Hematopoietic multipotent progenitor cell treated with erythropoietin and hydrocortisone succinate and interleukin-3 and kit ligand, for 4 days (in vitro differentiated cells): ENCODE results near the gene MTCH2.
"Not testable (repeated sequence)": the region's sequence is repeated elsewhere in the genome, so short reads cannot be mapped to it uniquely, and the experiment has no call there.

Experiments
- DNase-seq: peaks from one replicate; pipeline ENCODE4 v3.0.0-alpha.2; 2015

Gene MTCH2

DNA sequence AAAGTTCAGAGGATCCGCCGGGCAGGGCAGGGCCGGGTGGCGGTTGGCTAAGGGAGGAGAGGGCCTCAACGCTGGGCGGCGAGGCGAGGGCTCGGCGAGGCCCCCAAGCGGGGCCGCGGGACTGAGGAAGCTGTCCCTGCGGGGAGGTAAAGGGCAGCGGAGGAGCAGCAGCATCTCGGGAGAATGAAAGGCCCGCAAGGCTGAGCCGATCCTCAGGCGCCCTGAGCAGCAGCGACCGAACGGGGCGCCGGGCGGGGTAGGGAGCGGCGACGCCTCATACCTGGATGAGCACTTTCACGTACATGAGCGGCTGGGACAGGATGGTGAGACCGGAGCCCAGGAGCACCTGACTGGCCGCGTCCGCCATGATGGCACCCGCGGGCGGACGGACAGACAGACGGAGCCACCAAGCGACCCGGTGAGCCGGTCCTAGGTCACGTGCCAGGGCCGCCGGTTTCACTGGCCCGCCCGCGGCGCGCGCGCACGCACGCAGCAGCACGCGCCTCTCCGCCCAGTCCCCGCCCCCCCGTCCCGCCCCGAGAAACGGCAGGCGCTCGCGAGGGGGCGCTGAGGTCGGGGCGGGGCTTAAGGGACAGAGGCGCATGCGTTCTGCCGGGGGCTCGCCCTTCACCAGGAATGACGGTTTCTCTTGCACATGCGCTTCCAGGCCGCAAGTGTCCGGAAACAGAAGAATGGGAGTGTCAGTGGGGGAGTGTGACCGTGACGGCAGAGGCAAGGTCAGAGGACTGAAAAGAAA, at the start of gene MTCH2:
TSS of gene MTCH2 (minus strand) at position 461 of the 757 bp plus-strand sequence. CDS start at position 367, 94 bp downstream.
- DNase-seq = peak; percentile 99

DNA sequence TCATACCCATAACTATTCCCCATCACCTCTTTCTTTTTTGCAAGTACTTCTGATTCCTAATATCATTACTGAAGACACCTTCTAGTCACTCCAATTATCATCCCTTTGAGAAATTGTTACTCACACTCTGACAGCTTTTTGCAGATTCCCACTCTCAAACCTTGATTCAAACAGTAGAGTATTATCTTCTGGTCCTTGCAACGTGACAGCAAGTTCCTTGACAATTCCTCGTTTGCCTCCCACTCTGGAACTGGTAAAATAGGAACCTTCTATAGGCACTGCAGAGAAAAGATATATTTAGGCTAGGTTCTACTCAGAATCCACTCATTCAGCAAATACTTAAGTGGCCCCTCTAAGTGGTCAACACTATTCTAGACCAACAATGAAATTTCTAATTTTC, 49.6 kb upstream of the MTCH2 start:
- DNase-seq = no peak

DNA sequence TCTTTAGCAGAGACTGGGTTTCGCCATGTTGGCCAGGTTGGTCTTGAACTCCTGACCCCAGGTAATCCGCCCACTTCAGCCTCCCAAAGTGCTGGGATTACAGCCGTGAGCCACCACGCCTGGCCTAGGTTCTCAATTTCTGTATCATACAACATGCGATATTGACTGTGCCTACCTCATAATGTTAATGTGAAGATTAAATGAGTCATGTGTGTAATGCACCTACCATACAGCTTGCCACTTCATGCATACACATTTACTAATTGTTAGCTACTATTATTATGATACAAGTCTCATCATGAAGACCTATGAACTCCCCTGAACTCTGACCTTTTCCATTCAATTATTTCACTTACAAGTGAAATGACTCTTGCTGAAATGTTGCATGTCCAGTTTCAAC, 47.1 kb upstream of the MTCH2 start:
- DNase-seq = no peak

DNA sequence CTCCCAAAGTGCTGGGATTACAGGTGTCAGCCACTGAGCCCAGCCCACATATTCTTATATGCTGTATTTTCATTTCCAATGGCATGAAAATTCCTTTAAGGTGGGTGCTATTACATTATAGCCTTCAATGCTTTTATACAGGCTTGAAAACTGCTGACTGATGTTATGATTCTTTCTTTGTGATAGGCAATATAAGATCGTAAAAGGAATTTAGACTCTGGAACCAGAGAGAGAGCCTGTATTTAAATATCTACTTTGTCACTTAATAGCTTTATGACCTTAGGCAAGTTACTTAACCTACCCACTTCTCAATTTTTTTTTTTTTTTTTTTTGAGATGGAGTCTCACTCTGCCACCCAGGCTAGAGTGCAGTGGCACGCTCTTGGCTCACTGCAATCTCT, 46.6 kb upstream of the MTCH2 start:
- no peak for DNase-seq

DNA sequence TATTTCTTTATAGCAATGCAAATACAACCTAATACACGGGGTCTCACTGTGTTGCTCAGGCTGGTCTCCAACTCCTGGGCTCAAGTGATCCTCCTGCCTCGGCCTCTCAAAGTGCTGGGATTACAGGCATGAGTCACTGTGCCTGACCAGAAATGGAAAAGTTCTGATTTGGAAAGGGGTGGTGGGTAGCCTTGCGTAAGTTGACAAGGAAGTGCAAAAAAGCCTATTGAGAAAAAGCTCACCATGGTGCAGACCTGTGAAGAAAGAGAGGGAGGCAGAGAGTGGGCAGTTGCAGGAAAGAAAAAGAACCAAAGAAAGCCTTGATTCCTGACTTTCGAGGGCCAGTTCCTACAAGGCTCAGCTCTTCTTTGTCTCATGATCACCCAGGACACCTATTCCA, 45.8 kb upstream of the MTCH2 start:
- DNase-seq = no peak

DNA sequence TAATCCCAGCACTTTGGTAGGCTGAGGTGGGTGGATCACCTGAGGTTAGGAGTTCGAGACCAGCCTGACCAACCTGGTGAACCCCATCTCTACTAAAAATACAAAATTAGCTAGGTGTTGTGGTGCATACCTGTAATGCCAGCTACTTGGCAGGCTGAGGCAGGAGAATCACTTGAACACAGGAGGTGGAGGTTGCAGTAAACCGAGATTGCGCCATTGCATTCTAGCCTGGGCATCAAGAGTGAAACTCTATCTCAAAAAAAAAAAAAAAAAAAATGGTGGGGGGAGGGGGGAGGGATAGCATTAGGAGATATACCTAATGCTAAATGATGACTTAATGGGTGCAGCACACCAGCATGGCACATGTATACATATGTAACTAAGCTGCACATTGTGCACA, 44.3 kb upstream of the MTCH2 start:
- not testable (repeated sequence) for DNase-seq

DNA sequence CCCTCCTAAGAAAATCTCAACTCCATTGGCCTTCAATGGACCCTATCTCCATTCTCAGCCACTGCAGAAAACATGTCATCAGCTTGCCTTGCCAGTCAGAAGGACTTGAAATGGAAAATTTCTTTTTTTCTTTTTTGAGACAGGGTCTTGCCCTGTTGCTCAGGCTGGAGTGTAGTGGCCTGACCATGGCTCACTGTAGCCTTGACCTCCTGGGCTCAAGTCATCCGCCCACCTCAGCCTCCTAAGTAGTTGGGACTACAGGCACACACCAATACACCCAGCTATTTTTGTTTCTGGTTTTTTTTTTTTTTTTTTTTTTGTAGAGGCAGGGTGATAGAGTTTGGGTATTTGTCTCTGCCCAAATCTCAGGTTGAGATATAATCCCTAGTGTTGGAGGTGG, 43.8 kb upstream of the MTCH2 start:
- DNase-seq = no peak

DNA sequence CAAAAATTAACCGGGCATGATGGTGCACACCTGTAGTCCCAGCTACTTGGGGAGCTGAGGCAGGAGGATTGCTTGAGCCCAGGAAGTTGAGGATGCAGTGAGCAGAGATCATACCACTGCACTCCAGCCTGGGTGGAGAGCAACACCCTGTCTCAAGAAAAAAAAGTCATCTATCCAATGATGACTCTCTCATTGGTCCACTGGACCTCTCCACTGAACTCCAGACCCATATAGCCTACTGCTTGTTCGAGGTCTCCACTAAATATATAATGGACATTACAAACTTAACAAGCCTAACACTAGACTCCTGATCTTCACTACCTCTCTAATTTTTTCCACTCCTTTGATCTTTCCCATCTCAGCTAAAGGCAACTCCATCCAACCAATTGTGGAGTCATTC, 33.5 kb upstream of the MTCH2 start:
- no peak for DNase-seq

DNA sequence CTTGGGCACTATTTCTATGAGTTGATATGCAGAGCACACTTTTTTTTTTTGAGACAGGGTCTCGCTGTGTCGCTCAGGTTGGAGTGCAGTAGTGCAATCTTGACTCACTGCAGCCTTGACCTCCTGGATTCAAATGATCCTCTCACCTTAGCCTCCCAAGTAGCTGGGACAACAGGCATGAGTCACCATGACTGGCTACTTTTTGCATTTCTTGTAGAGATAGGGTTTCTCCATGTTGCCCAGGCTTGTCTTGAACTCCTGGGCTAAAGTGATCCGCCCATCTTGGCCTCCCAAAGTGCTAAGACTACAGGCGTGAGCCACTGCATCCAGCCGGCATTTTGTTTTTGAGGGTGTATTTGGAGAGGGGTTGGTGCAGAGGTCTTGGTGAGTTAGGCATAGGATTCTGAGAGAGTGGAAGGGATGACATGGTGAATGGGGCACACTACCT, 29.9 kb upstream of the MTCH2 start:
- peak; percentile 10 for DNase-seq

DNA sequence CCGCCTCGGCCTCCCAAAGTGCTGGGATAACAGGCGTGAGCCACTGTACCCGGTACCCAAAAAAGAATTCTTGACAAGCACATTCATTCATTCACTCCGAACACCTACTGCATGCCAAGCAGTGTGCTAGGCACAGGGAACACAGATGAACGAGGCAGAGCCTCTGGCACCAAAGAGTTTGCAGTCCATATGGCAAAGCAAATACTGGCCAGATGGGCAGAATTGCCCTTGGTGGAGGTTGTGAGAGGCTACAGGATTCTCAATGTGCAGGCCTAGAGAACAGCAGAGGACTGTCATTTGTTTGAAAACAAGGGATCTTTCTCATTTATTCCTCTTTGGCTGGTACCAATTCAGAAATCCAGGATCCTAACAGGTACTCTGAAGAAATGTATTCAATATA, 27.5 kb upstream of the MTCH2 start:
- no peak for DNase-seq

DNA sequence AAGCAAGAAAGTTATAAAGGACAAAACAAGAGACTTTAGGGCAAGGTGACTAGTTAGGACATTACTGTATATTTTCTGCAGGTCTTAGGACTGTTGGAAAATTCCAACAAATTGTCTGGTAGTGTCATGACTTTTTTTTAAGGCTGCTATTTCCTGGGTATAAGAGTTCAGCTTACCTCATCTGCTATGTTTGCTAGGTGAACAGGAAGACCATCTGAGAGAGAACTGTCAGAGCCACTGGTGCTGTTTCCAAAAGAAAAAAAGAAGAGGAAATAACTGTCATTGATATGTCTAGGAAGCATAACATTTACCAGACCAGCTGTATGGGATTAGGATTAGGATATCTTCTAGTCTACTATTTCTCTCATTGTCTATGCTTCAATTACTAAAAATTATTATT, 26.3 kb upstream of the MTCH2 start:
- no peak for DNase-seq

DNA sequence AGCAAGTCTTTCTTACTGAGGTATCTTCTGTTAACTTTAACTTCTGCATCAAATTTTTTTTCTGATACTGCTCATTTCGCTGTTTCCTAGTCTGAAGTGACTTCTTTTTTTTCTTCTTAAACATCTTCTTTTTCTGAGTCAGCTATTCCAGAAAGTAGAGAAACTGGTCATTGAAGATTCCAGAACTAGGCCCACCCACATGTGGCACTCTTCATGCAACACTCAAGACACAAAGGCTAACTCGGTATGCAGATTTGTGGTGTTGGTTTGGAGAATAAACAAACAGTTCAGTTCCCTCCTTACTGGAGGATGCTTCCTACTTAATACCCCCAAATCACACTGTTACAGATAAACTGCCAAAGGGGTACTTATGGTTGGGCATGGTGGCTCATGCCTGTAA, 25.2 kb upstream of the MTCH2 start:
- DNase-seq = no peak

DNA sequence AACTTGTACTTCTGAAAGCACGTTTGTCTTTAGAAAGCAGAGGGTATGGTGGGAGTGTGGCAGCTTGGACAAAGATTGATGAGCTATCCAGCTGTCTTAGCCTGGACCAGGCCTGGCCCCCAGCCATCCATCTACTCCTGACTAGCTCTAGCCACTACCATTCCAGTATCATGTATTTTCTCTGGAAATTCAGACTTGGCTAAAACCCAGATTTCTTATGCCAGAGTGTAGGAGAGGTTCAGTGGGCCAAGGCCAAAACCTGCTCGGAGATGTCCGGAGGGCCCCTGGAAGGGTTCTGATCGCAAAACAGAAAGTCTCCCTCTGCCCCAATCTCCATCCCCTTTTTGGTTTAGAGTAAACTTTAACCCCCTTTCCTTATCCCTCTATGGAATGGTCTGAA, 24.8 kb upstream of the MTCH2 start:
- no peak for DNase-seq

DNA sequence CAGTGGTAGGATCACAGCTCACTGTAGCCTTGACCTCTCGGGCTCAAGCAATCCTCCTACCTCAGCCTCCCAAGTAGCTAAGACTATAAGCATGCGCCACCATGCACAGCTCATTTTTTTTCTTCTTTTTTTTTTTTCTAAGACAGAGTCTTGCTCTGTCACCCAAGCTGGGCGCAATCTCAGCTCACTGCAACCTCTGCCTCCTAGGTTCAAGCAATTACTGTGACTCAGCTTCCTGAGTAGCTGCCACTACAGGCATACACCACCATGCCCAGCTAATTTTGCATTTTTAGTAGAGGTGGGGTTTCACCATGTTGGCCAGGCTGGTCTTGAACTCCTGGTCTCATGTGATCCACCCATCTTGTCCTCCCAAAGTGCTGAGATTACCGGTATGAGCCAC, 22.6 kb upstream of the MTCH2 start:
- not testable (repeated sequence) for DNase-seq

DNA sequence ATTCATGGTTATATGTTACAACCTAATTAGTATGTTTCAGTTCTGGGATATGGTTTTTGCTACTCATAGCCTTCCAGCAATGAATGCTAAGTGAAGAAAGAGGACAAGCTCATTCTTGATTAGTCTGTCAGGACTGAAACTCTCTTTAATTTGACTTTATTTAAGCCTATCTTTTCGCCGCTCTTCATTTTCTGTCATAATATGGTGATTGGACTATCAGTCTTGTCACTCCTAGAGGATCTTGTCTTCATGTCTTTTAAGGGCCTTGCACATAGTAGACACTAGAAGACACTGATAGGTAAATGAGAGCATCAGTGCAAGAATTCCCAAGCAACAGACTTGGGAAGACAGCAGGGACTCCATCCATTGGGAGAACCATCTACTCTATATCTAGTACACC, 18.9 kb upstream of the MTCH2 start:
- no peak for DNase-seq

DNA sequence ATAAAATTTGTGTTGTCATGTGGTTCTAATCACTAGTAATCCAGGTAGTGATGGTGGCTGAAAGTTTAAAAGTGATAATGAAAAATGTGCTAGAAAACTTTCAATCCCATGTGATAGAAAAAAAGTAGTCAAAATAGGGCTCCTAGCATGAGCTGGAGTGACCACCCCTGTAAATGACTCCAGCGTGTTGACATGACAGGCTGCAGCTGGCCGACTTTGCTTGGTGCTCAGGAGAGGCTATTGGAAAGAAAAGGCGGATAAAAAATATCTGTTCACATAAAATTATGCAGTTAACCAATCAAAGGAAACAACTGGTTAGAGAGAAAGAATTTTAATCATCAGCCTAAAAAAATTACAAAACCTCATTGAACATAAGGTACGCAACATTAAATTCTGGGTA, 16.9 kb upstream of the MTCH2 start:
- DNase-seq = no peak

DNA sequence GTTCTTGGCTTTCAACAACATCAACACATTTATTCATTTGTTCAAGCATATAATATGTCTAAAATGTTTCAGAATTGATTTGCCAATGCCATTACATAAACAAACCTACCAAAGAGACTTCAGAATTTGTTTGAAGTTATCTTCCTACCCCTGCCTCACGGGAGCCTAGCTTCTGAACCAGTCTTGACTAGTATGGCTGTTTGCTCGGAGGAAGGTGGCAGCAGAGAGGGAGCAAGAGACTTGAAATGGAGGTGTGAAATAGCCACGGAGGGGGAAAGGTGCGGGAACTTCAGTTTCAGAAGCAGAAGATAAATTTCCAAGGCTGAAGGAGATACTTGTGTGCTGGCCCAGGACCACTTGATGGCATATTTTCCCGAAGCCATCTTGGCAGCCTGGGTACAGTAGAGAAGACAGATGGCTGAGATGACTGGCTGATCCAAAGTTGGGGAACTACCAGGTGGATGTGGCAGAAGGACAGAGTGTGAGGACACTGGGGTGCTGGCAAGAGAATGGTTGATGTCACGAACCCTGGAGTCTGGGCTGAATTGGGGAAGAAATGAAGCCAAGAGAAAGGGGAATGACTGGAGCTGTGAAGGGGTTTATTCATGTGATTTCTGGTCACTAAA, 14.0 kb upstream of the MTCH2 start:
- DNase-seq = no peak

DNA sequence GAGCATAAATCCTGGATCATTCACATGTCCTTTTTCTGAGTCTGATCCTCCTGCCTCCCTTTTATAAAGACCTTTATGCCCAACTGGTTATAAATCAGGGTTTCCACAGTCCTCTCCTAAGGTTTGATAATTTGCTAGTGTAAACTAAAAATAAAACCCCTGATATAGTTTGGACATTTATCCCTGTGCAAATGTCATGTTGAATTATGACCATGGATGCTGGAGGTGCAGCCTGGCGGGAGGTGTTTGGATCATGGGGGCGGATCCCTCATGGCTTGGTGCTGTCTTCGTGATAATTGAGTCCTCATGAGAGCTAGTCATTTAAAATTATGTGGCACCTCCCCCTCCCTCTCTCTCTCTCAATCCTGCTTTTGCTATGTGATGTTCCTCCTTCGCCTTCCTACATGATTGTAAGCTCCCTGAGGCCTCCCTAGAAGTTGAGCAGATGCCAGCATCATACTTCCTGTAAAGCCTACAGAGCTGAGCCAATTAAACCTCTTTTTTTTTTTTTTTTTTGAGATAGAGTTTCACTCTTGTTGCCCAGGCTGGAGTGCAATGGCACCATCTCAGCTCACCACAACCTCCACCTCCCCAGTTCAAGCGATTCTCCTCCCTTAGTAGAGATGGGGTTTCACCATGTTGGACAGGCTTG, 9.6 kb upstream of the MTCH2 start:
- DNase-seq = no peak

DNA sequence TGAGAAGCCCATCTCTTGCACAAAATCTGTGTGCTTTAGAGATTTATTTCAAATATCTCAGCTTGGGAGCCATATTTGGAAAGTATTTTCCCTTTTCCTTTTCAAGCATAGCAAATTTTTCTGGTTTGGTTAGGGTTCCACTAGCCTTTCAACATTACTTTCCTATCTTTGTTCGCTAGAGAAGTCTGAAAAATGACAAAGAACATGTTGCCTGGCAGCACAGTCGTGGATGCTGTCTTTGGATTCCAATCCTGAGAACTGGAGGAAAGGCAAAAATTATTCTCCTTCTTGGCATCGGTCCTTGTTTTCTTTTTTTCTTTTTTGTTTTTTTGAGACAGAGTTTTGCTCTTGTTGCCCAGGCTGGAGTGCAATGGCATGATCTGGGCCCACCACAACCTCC, 6.9 kb upstream of the MTCH2 start:
- no peak for DNase-seq

DNA sequence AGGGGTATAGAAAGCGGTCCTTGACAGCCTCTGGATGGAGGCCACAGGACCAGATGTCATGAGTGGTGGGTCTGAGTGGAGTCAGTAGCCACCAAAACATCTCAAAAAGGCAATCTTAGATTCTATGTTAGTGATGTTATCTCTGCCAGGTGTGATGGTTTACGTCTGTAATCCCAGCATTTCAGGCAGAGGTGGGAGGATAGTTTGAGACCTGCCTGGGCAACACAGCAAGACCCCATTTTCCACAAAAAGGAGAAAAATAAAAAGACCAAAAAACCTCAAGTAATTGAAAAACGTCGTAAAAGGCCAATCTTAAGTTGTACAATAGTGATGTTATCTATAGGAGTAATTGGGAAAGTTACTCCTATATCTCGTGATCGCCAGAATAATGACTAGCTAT, 3.7 kb upstream of the MTCH2 start:
- no peak for DNase-seq

DNA sequence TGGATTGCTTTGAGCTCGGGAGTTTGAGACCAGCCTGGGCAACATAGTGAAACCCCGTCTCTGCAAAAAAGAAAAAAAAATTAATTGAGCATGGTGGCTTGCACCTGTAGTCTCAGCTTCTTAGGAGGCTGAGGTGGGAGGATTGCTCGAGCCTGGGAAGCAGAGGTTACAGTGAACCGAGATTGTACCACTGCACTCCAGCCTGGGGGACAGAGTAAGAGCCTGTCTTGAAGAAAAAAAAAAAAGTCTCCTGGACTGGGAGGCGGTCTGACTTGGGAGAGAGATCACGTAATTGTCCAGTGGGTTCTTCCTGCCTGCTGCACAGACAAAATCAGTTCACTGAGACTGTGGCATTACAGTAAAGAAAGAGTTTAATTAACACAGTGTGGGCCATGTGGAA, 3.1 kb upstream of the MTCH2 start:
- DNase-seq = no peak

DNA sequence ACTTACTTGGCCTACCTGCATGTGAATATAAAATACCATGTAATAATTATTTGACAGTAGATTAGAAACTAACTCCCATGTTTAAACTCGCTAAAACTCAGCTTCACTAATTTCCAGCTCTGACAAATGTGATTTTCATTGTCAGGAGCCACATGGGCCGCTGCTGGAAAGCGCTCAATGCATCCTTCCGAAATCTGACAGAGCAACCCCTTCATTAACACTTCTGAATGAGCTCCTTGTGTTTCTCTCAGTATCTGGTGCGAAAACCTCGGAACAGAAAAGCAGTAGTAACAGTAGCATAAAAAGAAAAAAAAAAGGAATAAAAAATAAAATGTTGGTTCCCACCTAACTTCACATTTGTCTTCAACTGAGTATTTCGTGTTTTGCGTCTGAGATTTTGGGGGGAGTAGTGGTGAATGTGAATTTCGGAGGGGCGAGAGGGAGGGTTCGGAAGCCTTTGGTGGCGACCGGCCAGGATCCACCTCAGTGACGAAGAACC, 710 bp downstream of the MTCH2 start:
- peak; percentile 29 for DNase-seq

DNA sequence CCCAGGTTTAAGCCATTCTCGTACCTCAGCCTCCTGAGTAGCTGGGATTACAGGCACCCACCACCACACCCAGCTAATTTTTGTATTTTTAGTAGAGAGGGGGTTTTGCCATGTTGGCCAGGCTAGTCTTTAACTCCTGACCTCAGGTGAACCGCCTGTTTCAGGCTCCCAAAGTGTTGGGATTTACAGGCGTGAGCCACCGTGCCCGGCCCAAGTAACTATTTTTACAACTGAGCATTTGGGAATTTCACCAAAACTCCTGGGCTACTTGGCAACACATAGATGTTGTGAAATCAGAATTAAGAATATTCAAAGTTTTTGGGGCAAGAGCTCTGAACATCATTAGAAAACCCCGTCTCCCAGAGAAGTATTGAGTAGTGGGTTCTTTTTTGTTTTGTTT, 1.9 kb downstream of the MTCH2 start:
- DNase-seq = not testable (repeated sequence)

DNA sequence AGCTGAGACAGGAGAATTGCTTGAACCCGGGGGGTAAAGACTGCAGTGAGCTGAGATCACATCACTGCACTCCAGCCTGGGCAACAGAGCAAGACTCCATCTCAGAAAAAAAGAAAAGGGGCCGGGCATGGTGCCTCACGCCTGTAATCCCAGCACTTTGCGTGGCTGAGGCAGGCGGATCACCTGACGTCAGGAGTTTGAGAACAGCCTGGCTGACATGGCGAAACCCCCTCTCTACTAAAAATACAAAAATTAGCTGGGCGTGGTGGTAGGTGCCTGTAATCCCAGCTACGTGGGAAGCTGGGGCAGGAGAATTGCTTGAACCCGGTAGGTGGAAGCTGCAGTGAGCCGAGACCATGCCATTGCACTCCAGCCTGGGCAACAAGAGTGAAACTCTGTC, 6.0 kb downstream of the MTCH2 start:
- DNase-seq = not testable (repeated sequence)
